Endothelial cell of umbilical vein (primary cell): ENCODE results near the gene TSHZ3.

Experiments used
- EZH2 ChIP-seq: IDR thresholded peaks from 2 replicates; pipeline ENCODE4 v1.6.1; 2012; ENCODE audit warnings: borderline replicate concordance, low read depth, mild to moderate bottlenecking, moderate library complexity, low read length, inconsistent platforms; ENCODE audit not compliant: severe bottlenecking
- POLR2A ChIP-seq: IDR thresholded peaks from 2 replicates; pipeline ENCODE4 v1.6.1; 2012; ENCODE audit warnings: low read depth, mild to moderate bottlenecking, control low read depth, low read length
- POLR2AphosphoS5 ChIP-seq: IDR thresholded peaks from 2 replicates; pipeline ENCODE4 v1.6.1; 2012; ENCODE audit warnings: low read depth, mild to moderate bottlenecking, control low read depth, low read length, moderate library complexity; ENCODE audit not compliant: insufficient read depth
- TF ChIP-seq, protein P1 (sequence below), 2 donors: IDR thresholded peaks; 1 replicate in 1 of 2; 2 replicates in 1 of 2; pipeline ENCODE4 v1.5.1; 2011; ENCODE audit warnings: low read length in 2 of 2, mild to moderate bottlenecking in 2 of 2, moderate library complexity in 2 of 2, control low read depth in 1 of 2, inconsistent platforms in 1 of 2, low read depth in 1 of 2; ENCODE audit not compliant: insufficient read depth in 1 of 2; ENCODE audit errors: extremely low read depth in 1 of 2

DNA sequence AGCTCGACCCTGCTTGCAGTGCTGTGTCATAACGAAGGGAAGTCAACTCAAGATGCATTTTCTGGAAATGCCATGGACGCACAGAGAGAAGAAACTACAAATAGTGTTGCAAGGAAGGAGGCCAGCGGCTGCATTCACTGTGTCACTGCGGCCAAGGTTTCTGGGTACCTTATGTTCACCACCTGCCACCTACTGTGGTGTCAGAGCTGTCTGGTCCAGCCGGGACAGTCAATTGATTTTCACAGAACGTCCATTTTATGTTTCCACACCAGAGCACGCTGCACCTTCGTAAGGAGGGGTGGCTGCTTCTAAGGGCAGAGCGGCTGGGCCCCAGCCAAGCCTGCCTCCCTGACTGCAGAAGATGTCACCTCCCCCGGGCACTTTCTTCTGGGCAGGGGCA lies 17.7 kb downstream of the TSHZ3 start:
- TF ChIP-seq POLR2AphosphoS5 (no peak), POLR2A (no peak), EZH2 (no peak)
- TF ChIP-seq, protein P1, sequence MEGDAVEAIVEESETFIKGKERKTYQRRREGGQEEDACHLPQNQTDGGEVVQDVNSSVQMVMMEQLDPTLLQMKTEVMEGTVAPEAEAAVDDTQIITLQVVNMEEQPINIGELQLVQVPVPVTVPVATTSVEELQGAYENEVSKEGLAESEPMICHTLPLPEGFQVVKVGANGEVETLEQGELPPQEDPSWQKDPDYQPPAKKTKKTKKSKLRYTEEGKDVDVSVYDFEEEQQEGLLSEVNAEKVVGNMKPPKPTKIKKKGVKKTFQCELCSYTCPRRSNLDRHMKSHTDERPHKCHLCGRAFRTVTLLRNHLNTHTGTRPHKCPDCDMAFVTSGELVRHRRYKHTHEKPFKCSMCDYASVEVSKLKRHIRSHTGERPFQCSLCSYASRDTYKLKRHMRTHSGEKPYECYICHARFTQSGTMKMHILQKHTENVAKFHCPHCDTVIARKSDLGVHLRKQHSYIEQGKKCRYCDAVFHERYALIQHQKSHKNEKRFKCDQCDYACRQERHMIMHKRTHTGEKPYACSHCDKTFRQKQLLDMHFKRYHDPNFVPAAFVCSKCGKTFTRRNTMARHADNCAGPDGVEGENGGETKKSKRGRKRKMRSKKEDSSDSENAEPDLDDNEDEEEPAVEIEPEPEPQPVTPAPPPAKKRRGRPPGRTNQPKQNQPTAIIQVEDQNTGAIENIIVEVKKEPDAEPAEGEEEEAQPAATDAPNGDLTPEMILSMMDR (IDR thresholded peaks at IDR 0.05; ENCODE audit: extremely low read depth in 1 of 2, insufficient read depth in 1 of 2, low read depth in 1 of 2, low read length in 2 of 2), result no peak
